GM19328 (cell line): ENCODE measurements around the gene DCLRE1B.

Source experiments
- ATAC-seq: cut with Tn5 transposase; IDR thresholded peaks from one replicate; pipeline ENCODE4 v1.9.1; 2021; ENCODE audit warnings: mild to moderate bottlenecking, moderate library complexity; ENCODE audit not compliant: unreplicated experiment

The DCLRE1B gene

GRCh38 chr1:113918243-113918642, 13.1 kb downstream of the DCLRE1B start:
- ATAC-seq: no peak

DNA sequence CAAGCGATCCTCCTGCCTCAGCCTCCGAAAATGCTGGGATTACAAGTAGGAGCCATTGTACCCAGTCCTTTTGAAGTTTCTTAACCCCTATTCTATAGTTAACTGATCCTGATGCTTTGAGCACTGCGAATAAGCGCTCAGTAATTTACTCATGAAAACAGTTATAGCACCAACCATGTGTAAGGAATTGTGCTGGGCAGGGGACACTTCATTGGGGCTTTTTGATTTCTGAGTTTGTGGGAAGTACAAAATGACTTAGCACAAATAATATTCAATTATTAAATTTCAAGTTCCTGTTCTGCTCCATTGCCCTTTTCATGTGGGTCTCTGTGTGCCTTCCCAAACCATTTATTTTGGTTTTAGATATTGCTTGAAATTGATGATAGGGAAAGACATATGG, 17.8 kb downstream of the DCLRE1B start:
- ATAC-seq: no peak

GRCh38 chr1:113924473-113924872, 19.3 kb downstream of the DCLRE1B start:
- ATAC-seq: no peak

DNA sequence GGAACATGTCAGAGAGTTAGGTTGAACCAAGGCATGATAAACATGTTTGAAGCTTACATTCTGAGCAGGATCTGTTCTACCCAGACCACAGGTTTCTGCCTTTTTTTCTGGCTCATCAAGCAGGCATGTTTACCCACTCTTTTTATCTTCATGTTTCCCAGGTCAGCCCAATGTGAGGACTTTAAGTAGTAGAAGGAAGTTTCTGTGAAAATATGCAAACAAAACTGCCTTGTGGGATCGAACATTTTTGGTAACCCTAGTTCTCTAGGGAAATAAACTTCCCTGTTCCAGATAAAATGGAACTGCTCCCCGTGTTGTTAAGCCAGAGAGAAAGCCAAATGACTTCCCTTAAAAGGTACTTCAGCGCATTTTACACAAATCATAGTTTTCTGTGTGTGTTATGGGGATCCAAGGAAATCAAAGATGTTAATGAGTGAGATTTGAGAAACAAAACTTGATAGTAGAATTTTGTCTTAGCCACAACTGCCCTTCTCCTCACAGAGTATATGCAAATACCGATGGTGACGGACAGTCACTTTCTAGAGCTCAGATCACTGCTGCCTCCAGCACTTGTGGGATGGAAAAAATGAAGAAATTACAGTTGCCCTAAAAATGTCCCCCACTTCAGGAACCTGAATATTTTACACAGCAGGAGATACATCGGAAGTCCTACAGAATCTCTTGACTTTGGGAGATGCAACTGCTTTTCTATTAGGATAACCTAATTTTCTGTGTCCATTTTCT, 23.2 kb downstream of the DCLRE1B start:
- no peak for ATAC-seq

DNA sequence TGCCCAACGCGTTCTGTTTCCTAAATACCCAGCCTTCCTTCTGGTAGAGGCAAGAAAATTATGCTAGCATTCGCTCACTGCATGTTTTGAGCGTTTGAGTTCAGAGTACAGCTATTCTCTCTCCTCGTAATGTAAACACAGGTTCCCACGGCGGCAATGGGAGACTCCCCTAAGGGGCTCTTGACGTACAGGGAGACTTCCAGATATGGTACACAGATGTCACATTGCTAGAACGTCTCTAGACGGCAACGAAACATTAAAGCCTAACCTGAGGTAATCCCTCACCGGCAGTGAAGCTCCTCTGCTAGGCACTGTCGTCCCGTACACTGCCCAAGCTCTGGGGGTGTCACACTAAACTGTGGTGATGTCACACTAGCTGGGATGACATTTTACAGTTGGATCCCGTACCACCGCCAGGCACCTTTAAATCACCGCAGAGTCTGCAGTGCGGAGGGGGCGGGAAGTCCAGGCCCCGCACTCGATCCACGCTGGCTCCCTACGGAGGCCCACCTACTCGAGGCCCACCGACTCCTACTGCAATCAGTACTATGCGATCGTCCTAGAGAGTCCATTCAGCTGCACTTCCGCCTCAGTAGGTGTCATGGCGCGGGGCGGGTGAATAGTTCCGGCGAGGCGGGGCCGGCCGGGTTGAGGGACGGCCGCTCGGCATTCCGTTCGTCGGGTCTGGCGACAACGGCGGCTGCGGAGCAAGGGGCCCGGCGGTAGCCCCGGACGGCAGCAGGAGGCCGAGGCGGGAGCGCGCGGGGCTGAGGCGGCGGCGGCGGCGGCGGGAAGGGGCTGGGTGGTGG, 24.0 kb downstream of the DCLRE1B start, which contains the start of gene HIPK1:
Gene HIPK1, plus strand, starts transcription at position 384 of the 809 bp plus-strand sequence.
- peak; percentile 58 for ATAC-seq

GRCh38 chr1:113929750-113930498, 24.8 kb downstream of the DCLRE1B start:
- peak; percentile 37 for ATAC-seq

DNA sequence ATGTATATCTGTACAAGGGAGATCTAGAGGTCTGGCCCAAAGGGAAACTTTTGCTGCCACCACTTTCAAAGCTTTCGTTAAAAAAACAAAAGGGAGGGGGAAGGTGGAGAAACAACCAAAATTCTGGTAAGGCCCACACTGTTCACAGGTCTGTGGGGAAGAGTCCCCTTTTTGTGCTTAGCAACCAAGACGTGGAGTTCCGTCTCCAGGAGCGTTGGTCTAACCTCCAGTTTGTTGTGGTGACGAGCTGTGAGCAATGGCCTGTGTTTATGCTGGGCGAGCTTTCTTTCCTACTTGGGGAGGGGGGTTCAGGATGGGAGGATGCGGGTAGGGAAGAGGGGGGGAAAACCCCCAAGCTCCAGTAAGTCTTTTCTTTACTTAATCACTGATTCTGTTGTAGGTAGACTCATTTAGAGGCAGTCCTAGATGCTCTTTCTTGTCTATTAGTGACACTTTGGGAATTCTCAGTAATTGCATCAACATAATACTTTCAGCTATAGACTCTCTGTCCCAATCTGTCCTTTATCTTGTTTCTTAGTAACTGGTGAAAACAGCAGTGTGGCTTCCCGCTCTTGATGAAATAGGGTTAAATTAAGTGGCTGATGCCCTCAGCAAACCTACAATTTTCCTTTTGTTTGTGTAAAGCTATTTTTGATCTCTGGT, 25.5 kb downstream of the DCLRE1B start:
- ATAC-seq: peak; percentile 27

DNA sequence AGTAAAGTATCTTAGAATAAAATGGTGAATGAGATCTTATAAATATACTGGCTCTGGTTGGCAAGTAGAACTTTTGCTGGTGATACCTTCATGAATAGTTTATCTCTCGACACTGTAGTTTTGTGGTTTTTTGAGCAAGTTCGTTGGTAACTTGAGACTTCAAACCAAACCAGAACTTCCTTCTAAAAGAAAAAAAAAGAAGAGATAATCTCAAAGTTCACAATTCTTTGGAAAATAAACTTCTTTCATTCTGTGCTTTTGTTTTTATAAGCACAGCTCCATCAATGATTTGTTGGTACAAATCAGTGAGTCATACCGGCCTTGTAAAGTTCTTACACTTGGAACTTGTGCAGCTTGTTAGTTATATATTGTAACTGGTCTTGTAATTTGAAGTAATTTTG, 26.3 kb downstream of the DCLRE1B start:
- ATAC-seq: no peak

DNA sequence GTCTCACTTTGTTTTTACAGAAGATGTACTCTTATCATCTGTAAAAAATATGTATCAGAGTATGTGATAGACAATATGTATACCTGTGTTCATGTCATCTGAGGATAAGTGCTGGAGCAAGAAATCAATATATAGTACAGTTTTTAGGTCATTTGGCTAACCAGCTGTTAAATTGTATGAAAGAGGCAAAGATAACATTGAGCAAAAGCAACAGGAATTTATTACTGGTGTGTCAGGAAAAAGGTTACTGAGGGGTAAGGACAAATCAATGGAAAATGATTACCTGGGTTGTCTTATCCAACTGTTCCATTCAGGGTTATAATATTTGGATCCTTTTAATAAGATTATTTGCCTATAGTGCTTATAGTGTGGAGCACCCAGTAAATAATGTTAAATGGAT, 28.9 kb downstream of the DCLRE1B start:
- no peak for ATAC-seq

DNA sequence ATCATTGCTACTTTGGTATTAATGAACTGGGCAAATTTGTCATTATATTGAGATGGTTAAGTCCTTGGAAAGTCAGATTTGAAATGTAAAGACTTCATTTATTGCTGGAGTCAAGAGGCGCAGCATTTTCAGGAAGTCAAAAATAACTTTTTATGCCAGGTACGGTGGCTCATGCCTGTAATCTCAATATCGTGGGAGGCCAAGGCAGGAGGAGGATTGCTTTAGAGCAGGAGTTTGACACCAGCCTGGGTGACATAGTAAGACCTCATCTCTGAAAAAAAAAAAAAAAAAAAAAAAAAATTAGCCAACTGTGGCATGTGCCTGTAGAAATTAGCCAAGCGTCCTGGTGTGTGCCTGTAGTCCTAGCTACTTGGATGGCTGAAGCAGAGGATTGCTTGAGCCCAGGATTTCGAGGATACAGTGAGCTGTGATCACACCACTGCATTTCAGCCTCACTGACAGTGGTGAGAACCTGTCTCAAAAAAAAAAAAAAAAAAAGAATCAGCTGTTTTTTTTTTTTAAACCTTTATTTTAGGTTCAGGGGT, 29.5 kb downstream of the DCLRE1B start:
- no peak for ATAC-seq

DNA sequence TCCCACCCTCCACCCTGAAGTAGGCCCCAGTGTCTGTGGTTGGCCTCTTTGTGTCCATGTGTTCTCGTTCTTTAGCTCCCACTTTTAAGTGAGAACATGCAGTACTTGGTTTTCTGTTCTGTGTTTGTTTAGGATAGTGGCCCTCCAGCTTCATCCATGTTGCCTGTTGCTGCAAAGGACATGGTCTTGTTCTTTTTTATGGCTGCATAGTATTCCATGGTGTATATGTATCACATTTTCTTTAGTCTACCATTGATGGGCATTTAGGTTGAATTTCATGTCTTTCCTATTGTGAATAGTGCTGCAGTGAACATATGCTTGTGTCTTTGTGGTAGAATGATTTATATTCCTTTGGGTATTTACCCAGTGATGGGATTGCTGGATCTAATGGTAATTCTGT, 30.1 kb downstream of the DCLRE1B start:
- no peak for ATAC-seq

- ATAC-seq: no peak
These were observed 30.8 kb downstream of the DCLRE1B start for GRCh38 chr1:113935970-113936369.

DNA sequence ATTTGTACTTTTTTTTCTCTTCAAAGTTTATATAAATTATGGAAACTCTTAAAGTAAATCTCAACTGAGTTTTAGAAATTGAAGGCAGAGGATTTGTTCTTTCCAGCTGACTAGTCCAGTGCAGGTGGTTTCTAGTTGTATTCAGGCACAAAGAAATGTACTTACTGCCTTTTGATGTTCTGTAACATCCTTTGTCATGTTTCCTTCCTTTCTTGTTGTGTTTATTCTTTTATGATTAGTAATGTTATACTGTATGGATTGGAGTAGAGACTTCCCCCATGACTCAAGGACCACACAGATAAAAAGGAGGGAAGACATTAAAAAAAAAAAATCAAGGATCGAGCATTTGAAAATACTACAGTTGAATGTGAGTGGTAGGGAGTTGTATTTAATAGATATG, 32.0 kb downstream of the DCLRE1B start:
- no peak for ATAC-seq

DNA sequence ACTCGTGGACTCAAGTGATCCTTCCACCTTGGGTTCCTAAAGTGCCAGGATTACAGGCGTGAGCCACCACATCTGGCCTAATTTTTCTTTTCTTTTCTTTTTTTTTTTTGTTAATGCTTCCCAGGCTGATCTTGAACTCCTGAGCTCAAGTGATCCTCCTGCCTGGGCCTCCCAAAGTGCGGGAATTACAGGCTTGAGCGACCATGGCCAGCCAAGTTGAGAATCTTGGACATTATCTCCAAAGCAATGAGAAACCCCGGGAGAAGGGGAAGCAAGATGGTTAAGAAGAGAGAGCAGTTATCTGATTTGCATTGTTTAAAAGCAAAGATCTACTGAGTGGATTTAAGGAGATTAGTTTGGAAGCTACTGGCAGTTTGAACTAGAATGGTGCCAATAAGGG, 33.1 kb downstream of the DCLRE1B start:
- ATAC-seq: no peak

- no peak for ATAC-seq
These were observed 35.5 kb downstream of the DCLRE1B start for GRCh38 chr1:113940365-113941244.

DNA sequence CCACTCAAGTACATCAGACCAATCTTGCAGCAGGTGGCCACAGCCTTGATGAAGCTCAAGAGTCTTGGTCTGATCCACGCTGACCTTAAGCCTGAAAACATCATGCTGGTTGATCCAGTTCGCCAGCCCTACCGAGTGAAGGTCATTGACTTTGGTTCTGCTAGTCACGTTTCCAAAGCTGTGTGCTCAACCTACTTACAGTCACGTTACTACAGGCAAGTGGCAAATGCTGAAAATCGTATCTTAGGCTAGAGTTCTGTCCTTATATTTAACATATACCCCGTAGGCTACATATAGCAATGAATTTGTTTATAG, 36.1 kb downstream of the DCLRE1B start:
- no peak for ATAC-seq

DNA sequence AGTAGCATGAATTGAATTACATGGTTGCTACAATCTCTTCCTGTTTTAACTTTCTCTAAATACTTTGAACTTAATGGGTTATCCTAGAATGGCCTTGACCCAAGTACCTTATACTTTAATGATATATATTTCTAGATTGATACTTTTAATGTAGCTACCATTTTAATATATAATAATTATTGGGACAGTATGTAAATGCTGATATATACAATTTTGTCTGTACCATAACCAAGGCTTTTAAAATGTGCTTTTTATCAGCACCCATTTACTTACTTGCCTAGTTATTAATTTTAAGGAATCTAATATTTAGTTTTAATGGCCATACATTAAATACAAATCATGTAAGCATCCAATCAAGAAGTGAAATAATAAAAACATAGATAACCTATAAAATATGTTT, 37.4 kb downstream of the DCLRE1B start:
- ATAC-seq: no peak

- no peak for ATAC-seq
These were observed 38.1 kb downstream of the DCLRE1B start for GRCh38 chr1:113943028-113943811.

- no peak for ATAC-seq
These were observed 40.2 kb downstream of the DCLRE1B start for GRCh38 chr1:113945329-113945728.
